ENCODE measurements around the gene CABLES2. TPM values are rescaled to one million over a fixed set of nuclear protein-coding genes. Genes with fewer than 3 reads are reported as not detected.

Gene CABLES2
- total RNA-seq, 4 donors from 2014 or later = 2.8 to 5.3 (median 3.7) TPM

- no peak for DNase-seq (ENCODE audit: low spot score in 2 of 2)
- no peak overlapping the region for H3K4me3 ChIP-seq (ENCODE audit: low read depth, poor library complexity, severe bottlenecking)
- WGBS, 2 donors = 28 to 47% methylated on average over 2 to 11 of the region's 11 CpGs
- intact Hi-C loops (cut with DNase I; ENCODE audit: low total_unique reads) = no loop called here
- no peak for TF ChIP-seq POLR2A (IDR thresholded peaks at IDR 0.05)
- TF ChIP-seq CTCF (IDR thresholded peaks at IDR 0.05) = no peak
Measured at GRCh38 chr20:62355516-62355877, 51.6 kb downstream of the CABLES2 start.

GRCh38 chr20:62354811-62355341 is 52.2 kb downstream of the CABLES2 start:
- DNase-seq (ENCODE audit: low spot score in 2 of 2) = no peak
- 49 to 51% methylated on average over 8 to 12 of the region's 16 CpGs for WGBS, 2 donors
- intact Hi-C loops (cut with DNase I; ENCODE audit: low total_unique reads) = no loop called here
- no peak overlapping the region for H3K4me3 ChIP-seq (ENCODE audit: low read depth, poor library complexity, severe bottlenecking)
- TF ChIP-seq POLR2A (IDR thresholded peaks at IDR 0.05) (no peak), CTCF (IDR thresholded peaks at IDR 0.05) (no peak)

- H3K4me3 ChIP-seq (ENCODE audit: low read depth, poor library complexity, severe bottlenecking) = no peak overlapping the region
- WGBS, 2 donors = 49 to 59% methylated on average over 8 to 14 of the region's 14 CpGs
- TF ChIP-seq POLR2A (IDR thresholded peaks at IDR 0.05) = no peak
- no peak for TF ChIP-seq CTCF (IDR thresholded peaks at IDR 0.05)
- no peak for DNase-seq (ENCODE audit: low spot score in 2 of 2)
- intact Hi-C loops (cut with DNase I; ENCODE audit: low total_unique reads) = no loop called here
Measured at GRCh38 chr20:62354031-62354808, 52.9 kb downstream of the CABLES2 start.

- no peak overlapping the region for H3K4me3 ChIP-seq (ENCODE audit: low read depth, poor library complexity, severe bottlenecking)
- intact Hi-C loops (cut with DNase I; ENCODE audit: low total_unique reads) = no loop called here
- WGBS, 2 donors = 64 to 69% methylated on average over 8 to 14 of the region's 16 CpGs
- TF ChIP-seq CTCF (IDR thresholded peaks at IDR 0.05) (no peak), POLR2A (IDR thresholded peaks at IDR 0.05) (no peak)
- no peak for DNase-seq (ENCODE audit: low spot score in 2 of 2)
Measured at GRCh38 chr20:62353289-62354030, 53.6 kb downstream of the CABLES2 start.

GRCh38 chr20:62352402-62353288 is 54.4 kb downstream of the CABLES2 start:
- no peak overlapping the region for H3K4me3 ChIP-seq (ENCODE audit: low read depth, poor library complexity, severe bottlenecking)
- 45 to 52% methylated on average over 35 to 40 of the region's 43 CpGs for WGBS, 2 donors
- DNase-seq (ENCODE audit: low spot score in 2 of 2) = no peak
- TF ChIP-seq CTCF (IDR thresholded peaks at IDR 0.05) (no peak), POLR2A (IDR thresholded peaks at IDR 0.05) (no peak)
- intact Hi-C loops (cut with DNase I; ENCODE audit: low total_unique reads) = no loop called here
